Measurements from ENCODE around the gene NDUFC2. TPM values are rescaled to one million over a fixed set of nuclear protein-coding genes. Genes with fewer than 3 reads are reported as not detected.
A peak's percentile ranks its signal among the peaks of the same experiment; 100 is the strongest.

The NDUFC2 gene
- total and polyA plus RNA-seq, 2 of the 13 experiments (the other 11 are each of a cell fraction or from before 2014, with no cell fraction given) = 256 to 363 TPM

GRCh38 chr11:78050964-78051831 is 28.5 kb downstream of the NDUFC2 start (continued):
- TF ChIP-seq ZNF501 (CRISPR knock-in tag; IDR thresholded peaks at IDR 0.05) = 0 out of 2 replicates have a peak, but pooled peaks have one; percentile 37
- no peak for TF ChIP-seq CENPX (CRISPR knock-in tag; IDR thresholded peaks at IDR 0.05)
- peak; percentile 45; the same call in 1 of the 2 replicates for TF ChIP-seq TAF1 (CRISPR knock-in tag; IDR thresholded peaks at IDR 0.05)
- TF ChIP-seq GATAD2A (CRISPR knock-in tag; IDR thresholded peaks at IDR 0.05) = peak; percentile 82
- peak; percentile 44 for TF ChIP-seq THAP11 (CRISPR knock-in tag; IDR thresholded peaks at IDR 0.05)
- no peak for TF ChIP-seq MLXIP (CRISPR knock-in tag; IDR thresholded peaks at IDR 0.05; ENCODE audit: borderline replicate concordance)
- TF ChIP-seq ZMYM4 (CRISPR knock-in tag; IDR thresholded peaks at IDR 0.05) = peak; percentile 23; the same call in 1 of the 2 replicates
- TF ChIP-seq RAD21 (CRISPR knock-in tag; IDR thresholded peaks at IDR 0.05) = no peak
- 0 out of 2 replicates have a peak, but pooled peaks have one; percentile 41 for TF ChIP-seq ERF (CRISPR knock-in tag; IDR thresholded peaks at IDR 0.05)
- peak; percentile 10; the same call in 1 of the 2 replicates for TF ChIP-seq CHD2 (IDR thresholded peaks at IDR 0.05; ENCODE audit: low read depth, low read length)
- 0 out of 2 replicates have a peak, but pooled peaks have one; percentile 43 for TF ChIP-seq DNMT3B (CRISPR knock-in tag; conservative IDR thresholded peaks at IDR 0.05)
- TF ChIP-seq KLF6 (CRISPR knock-in tag; IDR thresholded peaks at IDR 0.05) = peak; percentile 43; the same call in 1 of the 2 replicates
- TF ChIP-seq, protein P1, sequence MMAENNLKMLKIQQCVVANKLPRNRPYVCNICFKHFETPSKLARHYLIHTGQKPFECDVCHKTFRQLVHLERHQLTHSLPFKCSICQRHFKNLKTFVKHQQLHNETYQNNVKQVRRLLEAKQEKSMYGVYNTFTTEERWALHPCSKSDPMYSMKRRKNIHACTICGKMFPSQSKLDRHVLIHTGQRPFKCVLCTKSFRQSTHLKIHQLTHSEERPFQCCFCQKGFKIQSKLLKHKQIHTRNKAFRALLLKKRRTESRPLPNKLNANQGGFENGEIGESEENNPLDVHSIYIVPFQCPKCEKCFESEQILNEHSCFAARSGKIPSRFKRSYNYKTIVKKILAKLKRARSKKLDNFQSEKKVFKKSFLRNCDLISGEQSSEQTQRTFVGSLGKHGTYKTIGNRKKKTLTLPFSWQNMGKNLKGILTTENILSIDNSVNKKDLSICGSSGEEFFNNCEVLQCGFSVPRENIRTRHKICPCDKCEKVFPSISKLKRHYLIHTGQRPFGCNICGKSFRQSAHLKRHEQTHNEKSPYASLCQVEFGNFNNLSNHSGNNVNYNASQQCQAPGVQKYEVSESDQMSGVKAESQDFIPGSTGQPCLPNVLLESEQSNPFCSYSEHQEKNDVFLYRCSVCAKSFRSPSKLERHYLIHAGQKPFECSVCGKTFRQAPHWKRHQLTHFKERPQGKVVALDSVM (CRISPR knock-in tag; IDR thresholded peaks at IDR 0.05) = no peak
- TF ChIP-seq KLF16 (CRISPR knock-in tag; IDR thresholded peaks at IDR 0.05) = peak in 1 of 2 experiments; percentile 21; a peak in 1 of 4 replicates
- no peak for TF ChIP-seq ZNF512B (CRISPR knock-in tag; IDR thresholded peaks at IDR 0.05; ENCODE audit: borderline replicate concordance)
- 0 out of 2 replicates have a peak, but pooled peaks have one; percentile 42 for TF ChIP-seq SAP130 (CRISPR knock-in tag; IDR thresholded peaks at IDR 0.05; ENCODE audit: low read depth)
- peak; percentile 78 for TF ChIP-seq BCL6 (CRISPR knock-in tag; IDR thresholded peaks at IDR 0.05)
- TF ChIP-seq ATF4 (CRISPR knock-in tag; IDR thresholded peaks at IDR 0.05) = peak in 1 of 2 experiments; percentile 98; a peak in 2 of 4 replicates
- no peak for TF ChIP-seq ZNF263 (CRISPR knock-in tag; IDR thresholded peaks at IDR 0.05)
